Spleen (tissue), 7 donors: Measurements from ENCODE around the gene ANKRD52.

Experiments used
- POLR2A ChIP-seq, 3 donors: fragments of 450-650 bp; IDR thresholded peaks; one replicate each; pipeline ENCODE4 v1.5.1; 2017; ENCODE audit warnings: antibody characterized with exemption in 3 of 3, mild to moderate bottlenecking in 1 of 3
- POLR2AphosphoS5 ChIP-seq, 3 donors: sonication (generic); formaldehyde crosslinking; IDR thresholded peaks; one replicate each; pipeline ENCODE4 v1.5.1; 2017; ENCODE audit warnings: antibody characterized with exemption in 3 of 3
- TF ChIP-seq, protein P1 (sequence below), 11 experiments: fragments of 200-600 bp in 7 of 11; fragments of 450-650 bp in 4 of 11; sonication (generic) in 4 of 11; IDR thresholded peaks in 8 of 11; conservative IDR thresholded peaks in 3 of 11; 1 replicate in 7 of 11; 2 replicates in 4 of 11; pipeline versions ENCODE4 v1.4.0 to v1.8.0; 2016 to 2021; ENCODE audit warnings: antibody characterized with exemption in 11 of 11, inconsistent platforms in 4 of 11, mild to moderate bottlenecking in 1 of 11
- donor health status: DM: no; HTN: no; CAD: no; lungs with moderate emphysema.
- donor health status: DM: no; HTN: no; CAD: no.
- donor health status: DM: no; HTN: no; CAD: no.

DNA sequence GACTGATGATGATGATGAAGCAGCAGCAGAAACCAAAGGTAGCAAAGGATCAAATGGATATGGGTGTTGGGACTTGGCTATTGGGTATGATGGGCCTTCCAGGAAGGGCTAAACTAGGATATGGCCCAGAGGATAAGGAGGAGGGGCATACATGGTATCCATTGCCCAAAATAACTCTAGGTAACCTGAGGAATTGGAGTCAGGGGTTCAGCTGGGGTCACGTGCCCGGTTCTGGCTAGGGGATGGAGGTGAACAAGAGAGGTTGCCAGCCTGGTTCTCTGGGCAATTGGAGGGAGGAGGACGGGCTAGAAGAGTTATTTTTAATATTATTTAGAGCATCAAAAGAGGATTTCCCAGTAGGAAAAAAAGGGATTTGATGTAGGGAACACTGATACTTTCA is 2.7 kb upstream of the ANKRD52 start:
- no peak for TF ChIP-seq POLR2AphosphoS5 (IDR thresholded peaks at IDR 0.05)
- TF ChIP-seq, protein P1, sequence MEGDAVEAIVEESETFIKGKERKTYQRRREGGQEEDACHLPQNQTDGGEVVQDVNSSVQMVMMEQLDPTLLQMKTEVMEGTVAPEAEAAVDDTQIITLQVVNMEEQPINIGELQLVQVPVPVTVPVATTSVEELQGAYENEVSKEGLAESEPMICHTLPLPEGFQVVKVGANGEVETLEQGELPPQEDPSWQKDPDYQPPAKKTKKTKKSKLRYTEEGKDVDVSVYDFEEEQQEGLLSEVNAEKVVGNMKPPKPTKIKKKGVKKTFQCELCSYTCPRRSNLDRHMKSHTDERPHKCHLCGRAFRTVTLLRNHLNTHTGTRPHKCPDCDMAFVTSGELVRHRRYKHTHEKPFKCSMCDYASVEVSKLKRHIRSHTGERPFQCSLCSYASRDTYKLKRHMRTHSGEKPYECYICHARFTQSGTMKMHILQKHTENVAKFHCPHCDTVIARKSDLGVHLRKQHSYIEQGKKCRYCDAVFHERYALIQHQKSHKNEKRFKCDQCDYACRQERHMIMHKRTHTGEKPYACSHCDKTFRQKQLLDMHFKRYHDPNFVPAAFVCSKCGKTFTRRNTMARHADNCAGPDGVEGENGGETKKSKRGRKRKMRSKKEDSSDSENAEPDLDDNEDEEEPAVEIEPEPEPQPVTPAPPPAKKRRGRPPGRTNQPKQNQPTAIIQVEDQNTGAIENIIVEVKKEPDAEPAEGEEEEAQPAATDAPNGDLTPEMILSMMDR (IDR thresholded peaks at IDR 0.05 in 8 of 11, conservative IDR thresholded peaks at IDR 0.05 in 3 of 11), result no peak
- no peak for TF ChIP-seq POLR2A (IDR thresholded peaks at IDR 0.05)
